ENCODE data around the gene DAG1. TPM values are rescaled to one million over a fixed set of nuclear protein-coding genes. Genes with fewer than 3 reads are reported as not detected.
A peak's percentile ranks its signal among the peaks of the same experiment; 100 is the strongest.

DAG1 gene
- total RNA-seq, 1 donor from 2014 or later = 84.3 TPM

- Mint-ChIP-seq H3K4me1 (ENCODE audit: unreplicated experiment) (peaks cover 13% of the 10 kb centered on the region), H3K9me3 (no peaks in the 10 kb centered on the region), H3K4me3 (peak overlapping the region; percentile 77), H3K27me3 (peaks cover 32% of the 10 kb centered on the region), H3K36me3 (no peaks in the 10 kb centered on the region), H3K27ac (no peak overlapping the region)
- DNase-seq (ENCODE audit: extremely low spot score, unreplicated experiment) = no peak
- TF ChIP-seq CTCF (conservative IDR thresholded peaks at IDR 0.05) = no peak
Measured at GRCh38 chr3:49556500-49557275, 86.6 kb downstream of the DAG1 start.

- Mint-ChIP-seq H3K4me3 (no peak overlapping the region), H3K36me3 (no peaks in the 10 kb centered on the region), H3K4me1 (ENCODE audit: unreplicated experiment) (peaks cover 5% of the 10 kb centered on the region), H3K27ac (no peak overlapping the region), H3K27me3 (peaks cover 6% of the 10 kb centered on the region), H3K9me3 (no peaks in the 10 kb centered on the region)
- peak; percentile 20 for TF ChIP-seq CTCF (conservative IDR thresholded peaks at IDR 0.05)
- no peak for DNase-seq (ENCODE audit: extremely low spot score, unreplicated experiment)
Measured at GRCh38 chr3:49563040-49563578, 93.0 kb downstream of the DAG1 start.

- H3K36me3 Mint-ChIP-seq = no peaks in the 10 kb centered on the region
- no peak overlapping the region for H3K4me3 Mint-ChIP-seq
- DNase-seq (ENCODE audit: extremely low spot score, unreplicated experiment) = no peak
- TF ChIP-seq CTCF (conservative IDR thresholded peaks at IDR 0.05) = no peak
- peaks cover 3% of the 10 kb centered on the region for H3K27me3 Mint-ChIP-seq
- H3K27ac Mint-ChIP-seq = no peak overlapping the region
- no peaks in the 10 kb centered on the region for H3K9me3 Mint-ChIP-seq
- peaks cover 5% of the 10 kb centered on the region for H3K4me1 Mint-ChIP-seq (ENCODE audit: unreplicated experiment)
Measured at GRCh38 chr3:49563766-49564165, 93.7 kb downstream of the DAG1 start.

- Mint-ChIP-seq H3K27me3 (no peaks in the 10 kb centered on the region), H3K9me3 (no peaks in the 10 kb centered on the region), H3K4me1 (ENCODE audit: unreplicated experiment) (peaks cover 5% of the 10 kb centered on the region), H3K36me3 (no peaks in the 10 kb centered on the region), H3K4me3 (no peak overlapping the region), H3K27ac (no peak overlapping the region)
- no peak for DNase-seq (ENCODE audit: extremely low spot score, unreplicated experiment)
- TF ChIP-seq CTCF (conservative IDR thresholded peaks at IDR 0.05) = peak; percentile 51
Measured at GRCh38 chr3:49566312-49566711, 96.2 kb downstream of the DAG1 start.

- Mint-ChIP-seq H3K4me3 (no peak overlapping the region), H3K27ac (no peak overlapping the region), H3K36me3 (no peaks in the 10 kb centered on the region), H3K9me3 (no peaks in the 10 kb centered on the region), H3K27me3 (no peaks in the 10 kb centered on the region), H3K4me1 (ENCODE audit: unreplicated experiment) (peaks cover 5% of the 10 kb centered on the region)
- no peak for TF ChIP-seq CTCF (conservative IDR thresholded peaks at IDR 0.05)
- DNase-seq (ENCODE audit: extremely low spot score, unreplicated experiment) = no peak
Measured at GRCh38 chr3:49567406-49567805, 97.3 kb downstream of the DAG1 start.
